HG03460 (cell line): Measurements from ENCODE around the gene TIGD3.

Source experiments
- ATAC-seq: cut with Tn5 transposase; IDR thresholded peaks from one replicate; pipeline ENCODE4 v1.9.1; 2021; ENCODE audit not compliant: unreplicated experiment

TIGD3 gene

GRCh38 chr11:65404638-65405339 lies 50.2 kb downstream of the TIGD3 start:
- ATAC-seq, result no peak
